Myocyte (in vitro differentiated cells): ENCODE results near the gene RFX5. TPM values are rescaled to one million over a fixed set of nuclear protein-coding genes. Genes with fewer than 3 reads are reported as not detected.
"Not testable (repeated sequence)": the region's sequence is repeated elsewhere in the genome, so short reads cannot be mapped to it uniquely, and the experiment has no call there.

Source experiments
- DNase-seq: peaks from one replicate; pipeline ENCODE4 v3.0.0-alpha.2; 2012; ENCODE audit warnings: low read depth
- polyA plus RNA-seq: library from polyadenylated mRNA; unstranded; fragments of >200 nt; gene quantifications from one replicate; pipeline ENCODE4 v1.2.1, GENCODE V29; 2012; ENCODE audit warnings: missing spikeins
- total RNA-seq: library from RNA; depleted of rRNA; stranded (reverse); fragments of >200 nt; gene quantifications from 2 replicates; pipeline ENCODE4 v1.2.3, GENCODE V29; 2014

The RFX5 gene
- total RNA-seq: 30.6 and 46.4 TPM in 2 replicates
- 26.1 TPM for polyA plus RNA-seq

GRCh38 chr1:151346769-151347522, at the start of gene RFX5:
TSS of gene RFX5 (minus strand) at chr1:151347252. CDS start at chr1:151346320, 932 bp downstream.
- peak; percentile 98 for DNase-seq

DNA sequence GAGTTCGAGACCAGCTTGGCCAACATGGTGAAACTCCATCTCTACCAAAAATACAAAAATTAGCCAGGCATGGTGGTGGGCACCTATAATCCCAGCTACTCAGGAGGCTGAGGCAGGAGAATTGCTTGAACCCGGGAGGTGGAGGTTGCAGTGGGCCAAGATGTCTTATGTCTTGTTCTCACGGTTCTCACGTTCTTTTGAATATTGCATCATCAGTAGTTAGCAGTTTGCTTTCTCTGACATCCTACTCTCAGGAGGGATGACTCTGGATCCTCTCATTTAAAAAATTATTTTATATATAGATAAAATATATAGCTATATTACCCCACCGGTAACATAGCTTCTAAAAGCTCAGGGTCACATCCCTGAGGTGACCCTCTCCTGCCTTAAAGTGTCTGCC, 49.2 kb upstream of the RFX5 start:
- DNase-seq: not testable (repeated sequence)

DNA sequence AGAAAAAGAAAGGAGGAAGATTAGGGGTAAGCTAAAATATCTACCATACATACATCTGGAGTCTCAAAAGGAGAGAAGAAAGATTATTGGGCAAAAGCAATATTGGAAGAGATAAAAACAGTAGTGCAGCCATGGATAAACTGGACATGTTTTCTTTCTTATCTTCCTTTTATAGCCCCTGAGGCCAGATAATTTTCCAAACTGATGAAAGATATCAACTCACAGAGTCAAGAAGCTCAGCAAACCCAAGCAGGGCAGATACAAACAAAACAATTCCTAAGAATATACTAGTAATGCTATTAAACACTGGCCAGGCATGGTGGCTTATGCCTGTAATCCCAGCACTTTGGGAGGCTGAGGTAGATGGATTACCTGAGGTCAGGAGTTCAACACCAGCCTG, 46.5 kb upstream of the RFX5 start:
- DNase-seq: no peak

DNA sequence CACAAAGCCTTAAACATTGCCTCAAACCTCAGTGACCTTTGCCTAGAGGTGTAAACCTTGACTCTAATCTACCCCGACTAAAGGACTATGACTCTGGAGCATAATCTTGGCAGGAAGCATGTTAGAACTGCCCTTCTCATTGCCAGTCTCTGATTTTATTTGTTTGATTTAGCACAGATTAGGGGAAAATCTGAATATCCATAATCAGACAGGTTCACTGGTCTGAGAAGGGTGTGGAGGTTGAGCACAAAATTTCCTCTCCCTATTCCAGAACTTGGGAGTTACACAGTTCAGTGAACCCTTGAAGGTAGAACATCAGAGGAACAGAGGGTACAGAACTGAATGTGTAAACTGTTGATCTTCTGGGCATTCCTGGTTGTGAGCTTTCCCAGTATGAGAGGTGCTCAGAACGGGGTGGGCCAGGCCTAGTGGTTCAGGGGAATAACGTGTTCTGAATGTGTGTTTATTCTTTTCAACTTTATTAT, 44.1 kb upstream of the RFX5 start:
- DNase-seq: no peak

DNA sequence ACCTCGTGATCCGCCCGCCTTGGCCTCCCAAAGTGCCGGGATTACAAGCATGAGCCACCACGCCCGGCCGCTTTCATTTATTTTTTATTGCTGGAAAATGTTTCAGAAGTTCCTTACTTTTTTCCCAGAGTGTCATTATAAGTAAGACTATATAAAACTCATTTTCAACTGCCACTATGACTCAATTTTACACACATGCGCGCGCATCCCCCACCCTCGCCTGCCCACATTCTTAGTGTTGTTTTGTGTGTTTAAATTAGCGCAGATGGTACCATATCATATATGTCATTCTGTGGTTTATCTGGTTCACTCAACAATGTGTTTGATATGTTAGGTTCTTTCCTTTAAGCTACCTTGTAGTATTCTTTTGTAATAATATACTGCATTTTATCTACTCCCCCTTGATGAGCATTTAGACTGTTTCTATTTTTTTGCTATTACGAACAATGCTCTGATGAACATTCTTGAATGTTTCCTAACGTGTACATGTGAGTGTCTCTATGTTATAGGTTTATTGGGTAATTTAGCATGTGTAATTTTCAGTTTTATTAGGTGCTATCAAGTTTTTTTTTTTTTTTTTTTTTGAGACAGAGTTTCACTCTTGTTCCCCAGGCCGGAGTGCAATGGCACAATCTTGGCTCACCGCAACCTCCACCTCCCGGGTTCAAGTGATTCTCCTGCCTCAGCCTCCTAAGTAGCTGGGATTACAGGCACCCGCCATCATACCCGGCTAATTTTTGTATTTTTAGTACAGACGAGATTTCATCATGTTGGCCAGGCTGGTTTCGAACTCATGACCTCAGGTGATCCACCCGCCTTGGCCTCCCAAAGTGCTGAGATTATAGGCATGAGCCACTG, 43.4 kb upstream of the RFX5 start:
- not testable (repeated sequence) for DNase-seq

- no peak for DNase-seq
These were observed 39.0 kb upstream of the RFX5 start for GRCh38 chr1:151386002-151386401.

GRCh38 chr1:151384584-151384983, 37.5 kb upstream of the RFX5 start:
- DNase-seq: no peak

DNA sequence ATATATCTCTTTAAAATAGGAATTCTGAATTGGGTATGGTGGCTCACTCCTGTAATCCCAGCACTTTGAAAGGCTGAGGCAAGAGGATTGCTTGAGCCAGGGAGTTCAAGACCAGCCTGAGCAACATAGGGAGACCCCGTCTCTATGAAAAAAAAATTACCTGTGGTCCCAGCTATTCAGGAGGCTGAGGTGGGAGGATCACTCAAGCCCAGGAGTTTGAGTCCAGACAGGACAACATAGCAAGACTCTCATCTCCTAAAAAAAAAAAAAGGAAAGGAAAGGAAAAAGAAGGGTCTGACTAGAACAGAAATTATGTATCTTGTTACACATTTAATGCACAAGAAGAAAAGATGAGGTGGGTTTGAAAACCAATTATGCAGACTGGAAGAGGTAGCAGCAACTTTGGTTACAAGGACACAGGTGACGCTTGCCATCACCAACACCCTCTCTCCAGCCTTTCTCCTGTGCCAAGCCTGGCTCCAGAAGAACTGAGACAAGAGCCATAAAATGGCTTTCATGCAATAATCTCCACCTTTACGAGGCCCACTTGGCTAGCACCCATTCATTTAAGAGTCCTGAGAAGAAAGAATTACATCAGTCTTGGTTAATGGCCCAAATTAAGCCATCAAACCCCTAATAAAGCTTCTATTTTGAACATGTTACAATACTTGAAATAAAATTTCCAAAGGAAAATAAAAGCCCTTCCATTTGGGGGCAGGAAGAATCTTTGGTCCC, 30.3 kb upstream of the RFX5 start:
- no peak for DNase-seq

- DNase-seq: no peak
These were observed 26.1 kb upstream of the RFX5 start for GRCh38 chr1:151373196-151373595.

DNA sequence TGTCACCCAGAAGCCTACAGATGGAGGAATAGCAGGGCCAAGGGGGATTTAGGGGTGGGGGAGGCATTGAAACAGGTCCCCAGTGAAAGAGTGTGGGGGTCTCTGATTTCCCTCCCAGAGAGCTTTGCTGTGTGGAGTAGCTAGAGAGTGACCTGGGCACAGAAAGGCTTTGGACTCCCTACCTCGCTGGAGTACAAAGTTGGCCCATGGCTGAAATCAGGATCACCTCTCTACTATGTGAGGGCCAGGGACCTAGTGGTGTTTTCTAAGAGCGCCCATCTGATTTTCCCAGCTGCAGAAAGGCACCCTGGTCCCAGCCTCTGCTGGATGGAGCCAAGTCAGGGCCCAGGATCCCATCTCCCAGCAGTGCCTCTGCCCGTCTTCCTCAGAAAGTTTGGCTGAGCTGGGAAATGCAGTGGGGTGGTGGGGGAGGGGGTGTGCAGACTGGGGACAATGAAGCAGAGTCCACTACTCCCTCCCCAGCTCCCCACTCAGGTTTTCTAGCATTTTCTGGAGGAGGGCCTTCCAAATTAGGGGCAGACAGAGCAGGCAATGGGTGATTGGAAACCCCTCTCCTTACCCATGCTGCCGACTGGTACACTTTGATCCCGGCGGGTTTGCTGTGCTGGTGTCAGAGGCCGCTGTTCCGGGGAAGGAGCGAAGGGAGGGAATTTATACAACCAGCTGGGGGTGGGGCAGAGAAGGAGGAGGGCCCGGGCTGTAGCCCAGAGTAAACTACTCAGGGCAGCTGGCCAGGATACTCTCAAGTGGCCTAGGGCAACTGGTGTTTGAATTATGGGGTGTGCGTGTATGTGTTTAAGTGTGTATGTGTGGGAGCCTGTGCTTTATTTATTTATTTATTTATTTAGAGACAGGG, 25.2 kb upstream of the RFX5 start, which contains the start of gene SELENBP1:
TSS of gene SELENBP1 (minus strand) at position 648 of the 877 bp plus-strand sequence. CDS start at position 584, 64 bp downstream.
- DNase-seq: peak; percentile 76

DNA sequence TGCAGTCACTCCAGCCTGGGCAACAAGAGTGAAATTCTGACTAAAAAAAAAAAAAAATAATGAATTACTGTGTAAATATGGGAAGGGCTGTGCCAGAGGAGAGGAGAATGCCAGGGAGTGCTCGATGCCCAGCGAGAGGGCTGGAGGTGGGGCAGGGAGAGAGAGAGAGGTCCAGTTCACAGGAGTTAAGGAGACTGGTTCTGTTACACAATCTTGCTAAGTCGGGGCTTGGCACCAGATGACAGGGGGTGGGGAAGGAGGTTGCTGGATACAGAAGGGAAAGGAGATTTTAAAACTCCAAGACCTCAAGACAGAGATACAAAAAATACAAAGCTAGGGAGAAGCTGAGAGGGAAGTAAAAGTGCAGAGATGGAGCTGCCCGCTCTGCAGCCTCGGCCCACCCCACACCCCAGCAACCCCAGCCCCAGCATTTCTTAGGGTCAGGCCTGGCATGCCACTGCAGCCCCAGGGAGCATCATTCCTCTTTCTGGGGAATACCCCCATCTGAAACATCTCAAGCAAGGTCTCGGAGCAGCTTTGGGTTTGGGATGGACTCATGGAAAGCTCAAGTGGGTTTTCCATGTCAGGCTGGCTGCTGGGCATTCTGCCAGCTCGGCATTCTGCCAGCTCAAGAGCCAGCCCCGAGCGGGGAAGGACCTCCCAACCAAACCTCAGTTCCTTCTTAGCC, 24.5 kb upstream of the RFX5 start:
- DNase-seq: peak; percentile 49

DNA sequence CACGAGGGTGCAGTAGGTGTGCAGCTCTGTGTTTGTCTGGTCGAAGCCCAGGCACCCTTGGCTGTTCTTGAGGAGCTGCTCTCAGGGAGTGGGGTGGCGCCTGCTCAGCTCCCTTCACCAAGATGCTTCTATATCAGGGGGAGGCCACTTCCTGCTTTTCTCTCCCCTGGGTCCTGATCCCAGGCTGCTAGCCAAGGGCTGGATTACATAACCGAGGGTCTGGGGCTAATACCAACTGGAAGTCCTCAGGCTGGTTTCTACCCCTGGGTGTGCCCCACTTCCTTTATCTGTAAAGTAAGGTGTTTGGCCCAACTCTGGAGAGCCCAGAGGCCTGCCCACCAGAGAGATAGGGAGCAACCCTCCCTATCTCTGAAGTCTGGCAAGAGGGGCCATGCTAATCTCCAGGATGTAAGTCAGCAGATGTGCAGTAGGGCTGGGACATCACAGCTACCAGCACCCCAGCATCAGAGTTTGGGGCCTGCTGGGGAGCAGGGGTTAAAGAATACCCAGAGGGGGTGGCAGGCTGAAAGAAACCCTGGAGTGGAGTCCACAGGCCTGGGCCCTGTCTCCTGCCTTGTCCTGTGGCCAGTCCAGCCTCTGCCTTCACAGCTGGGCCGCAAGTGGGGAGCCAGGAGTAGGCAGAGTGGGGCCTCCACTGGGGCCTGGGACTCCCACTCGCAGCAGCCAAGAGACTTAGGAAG, 23.3 kb upstream of the RFX5 start:
- DNase-seq: no peak

DNA sequence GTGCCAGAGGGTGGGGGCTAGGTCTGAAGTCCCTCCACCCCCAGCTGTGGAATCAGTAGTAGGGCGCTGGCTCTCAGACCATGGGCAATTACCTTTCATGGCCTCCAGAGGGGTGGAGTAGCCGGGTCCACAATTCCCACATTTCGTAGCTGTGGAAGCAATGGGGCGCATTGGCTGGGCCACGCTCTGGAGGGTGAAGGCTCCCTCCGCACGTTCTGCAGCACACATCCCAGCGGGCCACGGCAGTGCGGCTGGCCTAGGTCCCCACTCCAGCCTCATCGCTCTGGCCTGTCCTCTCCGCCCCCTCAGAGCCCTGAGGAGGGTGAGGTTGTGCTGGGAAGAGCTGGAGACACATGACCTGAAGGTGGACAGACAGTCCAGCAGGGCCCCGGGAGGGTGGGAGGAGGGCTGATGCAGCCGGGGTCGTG, 22.6 kb upstream of the RFX5 start:
- DNase-seq: no peak

DNA sequence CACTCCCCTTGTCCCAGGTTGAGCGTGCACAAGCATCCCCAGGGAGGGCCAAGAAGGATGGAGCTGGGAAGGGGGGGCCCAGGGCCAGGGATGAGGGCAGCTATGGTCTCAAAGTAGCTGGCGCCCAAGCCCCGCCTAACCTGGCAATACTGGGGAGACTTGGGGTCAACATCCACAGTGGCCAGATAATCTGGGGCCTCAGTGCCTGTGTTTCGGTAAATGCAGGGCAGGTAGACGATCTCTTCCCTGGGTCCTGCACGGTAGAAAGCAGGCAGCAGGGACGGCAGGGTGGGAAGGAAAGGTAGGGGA, 22.2 kb upstream of the RFX5 start:
- no peak for DNase-seq

DNA sequence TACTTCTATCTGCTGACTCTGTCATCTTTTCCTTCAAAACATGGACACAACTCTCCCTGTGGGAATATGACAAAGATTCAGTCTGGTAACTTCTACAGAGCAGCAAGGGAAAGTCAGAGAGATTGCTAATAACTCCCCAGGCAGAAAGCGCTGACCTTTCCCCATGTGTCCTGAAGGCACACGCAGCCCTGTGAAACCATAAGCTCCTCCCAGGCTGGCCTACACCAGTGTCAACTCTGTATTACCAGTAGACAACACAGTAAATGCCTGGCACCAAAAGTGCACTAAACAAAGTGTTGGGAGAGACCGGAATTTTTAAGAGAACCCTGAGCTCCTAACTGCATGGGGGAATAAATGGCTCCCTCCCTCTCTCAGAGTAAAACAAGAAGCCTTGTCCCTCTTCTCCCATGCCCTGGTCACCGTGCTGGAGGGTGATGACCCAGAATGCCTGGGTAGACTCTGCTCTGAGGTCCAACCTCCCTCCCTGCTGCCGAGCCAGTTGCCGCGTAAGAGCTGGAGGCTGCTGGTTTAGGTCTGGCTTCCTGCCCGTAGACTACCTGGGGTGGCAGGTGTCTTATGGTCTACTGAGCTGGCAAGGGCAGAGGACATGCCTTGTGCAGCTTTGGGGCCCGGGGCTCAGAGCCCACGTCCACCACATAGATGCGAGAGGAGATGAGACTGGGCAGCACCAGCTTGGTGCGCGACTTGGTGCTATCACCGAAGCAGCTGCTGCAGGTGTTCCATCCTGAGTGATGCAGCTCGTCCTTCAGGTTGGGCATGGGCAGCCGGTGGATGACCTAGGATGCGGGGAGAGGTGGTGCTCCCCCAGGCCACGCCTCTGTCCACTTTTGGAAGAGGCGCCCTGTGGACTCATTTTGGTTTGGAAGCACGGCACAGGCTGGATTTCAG, 21.6 kb upstream of the RFX5 start:
- no peak for DNase-seq

DNA sequence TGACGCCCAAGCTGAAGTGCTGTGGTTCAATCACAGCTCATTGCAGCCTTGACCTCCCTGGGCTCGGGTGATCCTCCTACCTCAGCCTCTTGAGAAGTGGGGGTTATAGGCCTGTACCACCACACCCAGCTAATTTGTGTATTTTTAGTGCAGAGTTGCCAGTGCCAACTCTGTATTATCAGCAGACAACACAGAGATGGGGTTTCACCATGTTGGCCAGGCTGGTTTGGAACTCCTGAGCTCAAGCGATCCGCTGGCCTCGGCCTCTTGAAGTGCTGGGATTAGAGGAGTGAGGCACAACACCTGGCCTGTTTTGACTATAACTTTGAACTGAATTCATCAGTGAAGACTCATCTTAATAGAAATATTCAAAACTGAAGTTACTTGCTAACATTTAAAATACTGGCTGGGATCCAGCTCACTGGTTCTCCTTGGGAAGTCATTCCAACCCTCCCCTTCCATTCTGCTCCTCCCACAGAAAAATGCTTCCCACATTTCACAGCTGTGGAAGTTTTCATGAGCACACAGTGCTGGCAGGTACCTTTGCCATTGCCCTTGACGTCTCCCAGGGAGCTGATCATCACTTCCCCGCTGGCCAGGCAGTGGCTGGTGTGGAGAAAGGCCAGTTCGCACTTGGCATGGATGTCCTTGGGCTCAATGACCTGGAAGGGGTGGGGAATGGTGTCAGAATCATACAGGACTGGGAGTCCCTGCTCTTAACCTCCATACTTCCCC, 20.8 kb upstream of the RFX5 start:
- DNase-seq: no peak

DNA sequence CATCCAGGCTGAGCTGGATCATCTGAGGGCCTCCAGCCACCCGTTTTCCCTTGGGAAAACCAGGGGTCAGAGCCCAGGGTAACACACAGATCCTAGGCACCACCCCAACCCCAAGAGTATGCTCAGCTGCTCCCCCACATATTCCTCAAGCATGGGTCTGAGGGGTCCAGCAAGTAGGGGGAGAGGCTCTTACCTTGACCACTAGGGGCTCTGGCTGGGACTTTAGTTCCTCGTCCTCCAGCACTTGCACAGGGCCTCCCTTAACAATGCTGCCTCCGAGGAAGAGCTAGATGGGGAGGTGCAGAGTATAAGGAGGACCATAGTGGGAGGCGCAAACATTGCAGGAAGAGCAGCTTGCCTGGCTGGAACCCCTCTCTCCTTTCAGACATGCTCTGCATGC, 17.9 kb upstream of the RFX5 start:
- no peak for DNase-seq
